Measurements from ENCODE around the gene EIPR1.

Gene EIPR1

DNA sequence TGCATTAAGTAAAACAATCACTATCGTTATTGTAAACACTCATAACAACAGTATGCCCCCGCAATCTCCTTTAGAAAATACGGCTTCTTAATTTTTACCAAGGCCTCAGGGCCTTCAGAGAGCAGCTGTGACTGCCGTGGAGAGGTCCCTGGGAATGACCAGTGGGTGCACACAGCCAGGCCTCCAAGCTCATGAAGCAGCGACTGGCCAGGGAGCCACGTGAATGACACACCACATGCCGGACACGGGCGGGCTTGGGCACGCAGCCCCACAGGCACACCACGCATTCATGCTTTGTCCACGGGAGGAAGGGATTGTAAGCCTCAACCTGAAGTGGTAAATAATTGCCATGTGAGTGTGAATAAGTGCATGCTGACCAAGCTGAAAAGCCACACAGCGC, 121.0 kb downstream of the EIPR1 start:
- no peak for TF ChIP-seq BACH2 (CRISPR knock-in tag; IDR thresholded peaks at IDR 0.05; ENCODE audit: borderline replicate concordance)
- no peak for ATAC-seq

DNA sequence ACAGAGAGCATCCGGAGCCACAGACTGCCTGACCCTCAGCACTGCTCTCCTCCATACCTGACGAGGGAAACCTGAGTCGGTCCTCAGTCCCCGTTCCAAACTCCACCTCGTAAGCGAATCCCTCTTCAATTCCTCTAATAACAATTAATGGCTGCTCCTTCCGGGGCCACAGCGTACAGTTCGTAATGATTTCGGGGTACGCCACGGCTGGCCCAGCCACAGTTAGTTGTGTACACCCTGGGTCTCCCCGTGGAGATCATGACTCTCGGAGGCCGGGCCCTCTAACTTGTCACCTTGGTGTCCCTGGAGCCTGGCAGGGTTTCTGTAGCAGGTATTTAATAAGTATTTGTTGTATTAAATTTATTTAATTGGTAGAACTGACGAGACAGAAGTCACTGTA, 121.5 kb downstream of the EIPR1 start:
- no peak for ATAC-seq

DNA sequence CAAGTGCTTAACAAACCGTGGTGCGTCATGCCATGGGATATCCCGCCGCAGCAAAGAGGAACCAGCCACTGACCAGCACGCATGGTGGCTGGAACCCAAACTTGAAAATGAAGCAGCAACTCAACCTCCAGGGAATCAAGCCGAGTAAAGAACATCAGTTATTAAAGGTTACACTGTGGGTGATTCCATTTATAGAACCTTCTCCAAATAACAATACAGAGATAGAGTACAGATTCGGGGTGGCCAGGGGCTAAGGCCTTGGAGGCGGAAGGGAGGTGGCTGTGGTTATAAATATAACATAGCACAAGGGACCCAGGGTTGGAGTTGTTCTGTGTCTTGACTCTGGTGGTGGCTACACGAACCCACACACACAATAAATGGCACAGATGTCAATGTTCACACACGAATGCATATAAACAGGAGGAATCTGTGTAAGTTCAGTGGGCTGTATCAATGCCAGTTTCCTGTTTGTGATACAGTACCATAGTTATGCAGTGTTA, 123.1 kb downstream of the EIPR1 start:
- ATAC-seq, result no peak
- TF ChIP-seq OSR1 (CRISPR knock-in tag; IDR thresholded peaks at IDR 0.05), result no peak
- TF ChIP-seq ZFP30 (CRISPR knock-in tag; IDR thresholded peaks at IDR 0.05), result no peak
- no peak for TF ChIP-seq BACH2 (CRISPR knock-in tag; IDR thresholded peaks at IDR 0.05; ENCODE audit: borderline replicate concordance)
- no peak for TF ChIP-seq ESRRG (CRISPR knock-in tag; IDR thresholded peaks at IDR 0.05)
- TF ChIP-seq PPARA (CRISPR knock-in tag; IDR thresholded peaks at IDR 0.05; ENCODE audit: borderline replicate concordance), result no peak
- TF ChIP-seq, protein P1, sequence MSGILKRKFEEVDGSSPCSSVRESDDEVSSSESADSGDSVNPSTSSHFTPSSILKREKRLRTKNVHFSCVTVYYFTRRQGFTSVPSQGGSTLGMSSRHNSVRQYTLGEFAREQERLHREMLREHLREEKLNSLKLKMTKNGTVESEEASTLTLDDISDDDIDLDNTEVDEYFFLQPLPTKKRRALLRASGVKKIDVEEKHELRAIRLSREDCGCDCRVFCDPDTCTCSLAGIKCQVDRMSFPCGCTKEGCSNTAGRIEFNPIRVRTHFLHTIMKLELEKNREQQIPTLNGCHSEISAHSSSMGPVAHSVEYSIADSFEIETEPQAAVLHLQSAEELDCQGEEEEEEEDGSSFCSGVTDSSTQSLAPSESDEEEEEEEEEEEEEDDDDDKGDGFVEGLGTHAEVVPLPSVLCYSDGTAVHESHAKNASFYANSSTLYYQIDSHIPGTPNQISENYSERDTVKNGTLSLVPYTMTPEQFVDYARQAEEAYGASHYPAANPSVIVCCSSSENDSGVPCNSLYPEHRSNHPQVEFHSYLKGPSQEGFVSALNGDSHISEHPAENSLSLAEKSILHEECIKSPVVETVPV (CRISPR knock-in tag; IDR thresholded peaks at IDR 0.05), result no peak
- TF ChIP-seq ZC3H10 (CRISPR knock-in tag; IDR thresholded peaks at IDR 0.05), result no peak
- no peak for TF ChIP-seq TOX (CRISPR knock-in tag; IDR thresholded peaks at IDR 0.05; ENCODE audit: borderline replicate concordance)

More for the DNA sequence above, 121.5 kb downstream of the EIPR1 start:
- no peak for TF ChIP-seq GLIS3 (CRISPR knock-in tag; IDR thresholded peaks at IDR 0.05)
- TF ChIP-seq PPARA (CRISPR knock-in tag; IDR thresholded peaks at IDR 0.05; ENCODE audit: borderline replicate concordance), result no peak
- no peak for TF ChIP-seq TCF4 (CRISPR knock-in tag; IDR thresholded peaks at IDR 0.05; ENCODE audit: borderline replicate concordance)
- TF ChIP-seq, protein P2, sequence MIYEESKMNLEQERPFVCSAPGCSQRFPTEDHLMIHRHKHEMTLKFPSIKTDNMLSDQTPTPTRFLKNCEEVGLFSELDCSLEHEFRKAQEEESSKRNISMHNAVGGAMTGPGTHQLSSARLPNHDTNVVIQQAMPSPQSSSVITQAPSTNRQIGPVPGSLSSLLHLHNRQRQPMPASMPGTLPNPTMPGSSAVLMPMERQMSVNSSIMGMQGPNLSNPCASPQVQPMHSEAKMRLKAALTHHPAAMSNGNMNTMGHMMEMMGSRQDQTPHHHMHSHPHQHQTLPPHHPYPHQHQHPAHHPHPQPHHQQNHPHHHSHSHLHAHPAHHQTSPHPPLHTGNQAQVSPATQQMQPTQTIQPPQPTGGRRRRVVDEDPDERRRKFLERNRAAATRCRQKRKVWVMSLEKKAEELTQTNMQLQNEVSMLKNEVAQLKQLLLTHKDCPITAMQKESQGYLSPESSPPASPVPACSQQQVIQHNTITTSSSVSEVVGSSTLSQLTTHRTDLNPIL (CRISPR knock-in tag; IDR thresholded peaks at IDR 0.05; ENCODE audit: low read depth), result no peak
- no peak for TF ChIP-seq ZFP30 (CRISPR knock-in tag; IDR thresholded peaks at IDR 0.05)
- no peak for TF ChIP-seq RARB (CRISPR knock-in tag; IDR thresholded peaks at IDR 0.05)
- TF ChIP-seq, protein P1 (CRISPR knock-in tag; IDR thresholded peaks at IDR 0.05), result no peak
- no peak for TF ChIP-seq ZC3H10 (CRISPR knock-in tag; IDR thresholded peaks at IDR 0.05)
- TF ChIP-seq, protein P3, sequence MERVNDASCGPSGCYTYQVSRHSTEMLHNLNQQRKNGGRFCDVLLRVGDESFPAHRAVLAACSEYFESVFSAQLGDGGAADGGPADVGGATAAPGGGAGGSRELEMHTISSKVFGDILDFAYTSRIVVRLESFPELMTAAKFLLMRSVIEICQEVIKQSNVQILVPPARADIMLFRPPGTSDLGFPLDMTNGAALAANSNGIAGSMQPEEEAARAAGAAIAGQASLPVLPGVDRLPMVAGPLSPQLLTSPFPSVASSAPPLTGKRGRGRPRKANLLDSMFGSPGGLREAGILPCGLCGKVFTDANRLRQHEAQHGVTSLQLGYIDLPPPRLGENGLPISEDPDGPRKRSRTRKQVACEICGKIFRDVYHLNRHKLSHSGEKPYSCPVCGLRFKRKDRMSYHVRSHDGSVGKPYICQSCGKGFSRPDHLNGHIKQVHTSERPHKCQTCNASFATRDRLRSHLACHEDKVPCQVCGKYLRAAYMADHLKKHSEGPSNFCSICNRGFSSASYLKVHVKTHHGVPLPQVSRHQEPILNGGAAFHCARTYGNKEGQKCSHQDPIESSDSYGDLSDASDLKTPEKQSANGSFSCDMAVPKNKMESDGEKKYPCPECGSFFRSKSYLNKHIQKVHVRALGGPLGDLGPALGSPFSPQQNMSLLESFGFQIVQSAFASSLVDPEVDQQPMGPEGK (CRISPR knock-in tag; IDR thresholded peaks at IDR 0.05; ENCODE audit: borderline replicate concordance), result no peak
- no peak for TF ChIP-seq ZNF70 (CRISPR knock-in tag; IDR thresholded peaks at IDR 0.05)
- TF ChIP-seq SNAI2 (CRISPR knock-in tag; IDR thresholded peaks at IDR 0.05), result no peak
- no peak for TF ChIP-seq ZNF8 (CRISPR knock-in tag; IDR thresholded peaks at IDR 0.05)
- no peak for TF ChIP-seq ZFP3 (CRISPR knock-in tag; IDR thresholded peaks at IDR 0.05)
- TF ChIP-seq TOX (CRISPR knock-in tag; IDR thresholded peaks at IDR 0.05; ENCODE audit: borderline replicate concordance), result no peak
- TF ChIP-seq CSDC2 (CRISPR knock-in tag; IDR thresholded peaks at IDR 0.05), result no peak
- no peak for TF ChIP-seq BACH2 (CRISPR knock-in tag; IDR thresholded peaks at IDR 0.05; ENCODE audit: borderline replicate concordance)
- TF ChIP-seq ARNTL (CRISPR knock-in tag; IDR thresholded peaks at IDR 0.05; ENCODE audit: borderline replicate concordance, low read depth), result no peak
- no peak for TF ChIP-seq OSR1 (CRISPR knock-in tag; IDR thresholded peaks at IDR 0.05)
- TF ChIP-seq, protein P4, sequence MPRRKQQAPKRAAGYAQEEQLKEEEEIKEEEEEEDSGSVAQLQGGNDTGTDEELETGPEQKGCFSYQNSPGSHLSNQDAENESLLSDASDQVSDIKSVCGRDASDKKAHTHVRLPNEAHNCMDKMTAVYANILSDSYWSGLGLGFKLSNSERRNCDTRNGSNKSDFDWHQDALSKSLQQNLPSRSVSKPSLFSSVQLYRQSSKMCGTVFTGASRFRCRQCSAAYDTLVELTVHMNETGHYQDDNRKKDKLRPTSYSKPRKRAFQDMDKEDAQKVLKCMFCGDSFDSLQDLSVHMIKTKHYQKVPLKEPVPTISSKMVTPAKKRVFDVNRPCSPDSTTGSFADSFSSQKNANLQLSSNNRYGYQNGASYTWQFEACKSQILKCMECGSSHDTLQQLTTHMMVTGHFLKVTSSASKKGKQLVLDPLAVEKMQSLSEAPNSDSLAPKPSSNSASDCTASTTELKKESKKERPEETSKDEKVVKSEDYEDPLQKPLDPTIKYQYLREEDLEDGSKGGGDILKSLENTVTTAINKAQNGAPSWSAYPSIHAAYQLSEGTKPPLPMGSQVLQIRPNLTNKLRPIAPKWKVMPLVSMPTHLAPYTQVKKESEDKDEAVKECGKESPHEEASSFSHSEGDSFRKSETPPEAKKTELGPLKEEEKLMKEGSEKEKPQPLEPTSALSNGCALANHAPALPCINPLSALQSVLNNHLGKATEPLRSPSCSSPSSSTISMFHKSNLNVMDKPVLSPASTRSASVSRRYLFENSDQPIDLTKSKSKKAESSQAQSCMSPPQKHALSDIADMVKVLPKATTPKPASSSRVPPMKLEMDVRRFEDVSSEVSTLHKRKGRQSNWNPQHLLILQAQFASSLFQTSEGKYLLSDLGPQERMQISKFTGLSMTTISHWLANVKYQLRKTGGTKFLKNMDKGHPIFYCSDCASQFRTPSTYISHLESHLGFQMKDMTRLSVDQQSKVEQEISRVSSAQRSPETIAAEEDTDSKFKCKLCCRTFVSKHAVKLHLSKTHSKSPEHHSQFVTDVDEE (CRISPR knock-in tag; IDR thresholded peaks at IDR 0.05), result no peak
- no peak for TF ChIP-seq ZNF565 (CRISPR knock-in tag; conservative IDR thresholded peaks at IDR 0.05; ENCODE audit: low read depth)
